ENCODE results near the gene LIN9.
A peak's percentile ranks its signal among the peaks of the same experiment; 100 is the strongest.

The LIN9 gene

GRCh38 chr1:226308723-226309397, at the start of gene LIN9:
TSS of gene LIN9 (minus strand) at chr1:226309164. CDS start at chr1:226309139, 25 bp downstream.
- Histone ChIP-seq H3K4me3 (IDR thresholded peaks at IDR 0.05; ENCODE audit: insufficient read depth, low read depth, low read length) (peak within 1 kb of the TSS; percentile 92), H3K9ac (peak within 1 kb of the TSS; percentile 99), H3K4me1 (ENCODE audit: low read depth, poor library complexity, severe bottlenecking) (peaks cover 31% of the 10 kb centered on the region), H2AFZ (ENCODE audit: low read depth) (peak within 1 kb of the TSS; percentile 99), H3K36me3 (ENCODE audit: insufficient read depth) (no peaks in the 10 kb centered on the region), H3K79me2 (ENCODE audit: insufficient read depth, low read depth) (peaks cover 49% of the 10 kb centered on the region), H3K4me2 (peak within 1 kb of the TSS; percentile 98), H3K27ac (peak within 1 kb of the TSS; percentile 93), H3K27me3 (ENCODE audit: insufficient read depth, low read depth) (no peaks in the 10 kb centered on the region), H4K20me1 (ENCODE audit: insufficient read depth) (no peaks in the 10 kb centered on the region)
- TF ChIP-seq, protein P1, sequence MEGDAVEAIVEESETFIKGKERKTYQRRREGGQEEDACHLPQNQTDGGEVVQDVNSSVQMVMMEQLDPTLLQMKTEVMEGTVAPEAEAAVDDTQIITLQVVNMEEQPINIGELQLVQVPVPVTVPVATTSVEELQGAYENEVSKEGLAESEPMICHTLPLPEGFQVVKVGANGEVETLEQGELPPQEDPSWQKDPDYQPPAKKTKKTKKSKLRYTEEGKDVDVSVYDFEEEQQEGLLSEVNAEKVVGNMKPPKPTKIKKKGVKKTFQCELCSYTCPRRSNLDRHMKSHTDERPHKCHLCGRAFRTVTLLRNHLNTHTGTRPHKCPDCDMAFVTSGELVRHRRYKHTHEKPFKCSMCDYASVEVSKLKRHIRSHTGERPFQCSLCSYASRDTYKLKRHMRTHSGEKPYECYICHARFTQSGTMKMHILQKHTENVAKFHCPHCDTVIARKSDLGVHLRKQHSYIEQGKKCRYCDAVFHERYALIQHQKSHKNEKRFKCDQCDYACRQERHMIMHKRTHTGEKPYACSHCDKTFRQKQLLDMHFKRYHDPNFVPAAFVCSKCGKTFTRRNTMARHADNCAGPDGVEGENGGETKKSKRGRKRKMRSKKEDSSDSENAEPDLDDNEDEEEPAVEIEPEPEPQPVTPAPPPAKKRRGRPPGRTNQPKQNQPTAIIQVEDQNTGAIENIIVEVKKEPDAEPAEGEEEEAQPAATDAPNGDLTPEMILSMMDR (conservative IDR thresholded peaks at IDR 0.05; ENCODE audit: low read depth, low read length), result no peak

DNA sequence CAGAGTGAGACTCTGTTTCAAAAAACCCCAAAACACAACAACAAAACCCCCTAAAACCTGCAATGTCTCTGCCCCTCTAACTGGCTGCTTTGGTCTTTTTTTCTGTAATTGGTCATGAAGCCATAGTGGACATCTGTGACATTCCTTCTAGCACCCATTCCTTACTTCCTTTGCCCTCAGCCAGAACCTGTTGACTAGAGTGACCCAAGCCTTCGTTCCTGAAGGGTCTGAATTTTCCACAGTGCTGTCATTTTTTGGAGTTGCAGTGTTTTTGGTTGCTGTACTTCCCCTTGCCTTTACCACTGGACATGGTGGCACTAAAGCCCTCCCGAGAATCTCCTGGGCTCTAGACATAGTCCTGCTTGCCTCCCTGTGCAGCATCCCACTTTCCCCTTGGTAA, 48.5 kb upstream of the LIN9 start:
- no peak overlapping the region for H2AFZ ChIP-seq (ENCODE audit: low read depth)
- TF ChIP-seq, protein P1 (conservative IDR thresholded peaks at IDR 0.05; ENCODE audit: low read depth, low read length), result no peak
- H3K27ac ChIP-seq, result peak overlapping the region; percentile 48; the same call in 1 of the 2 replicates
- no peaks in the 10 kb centered on the region for H3K79me2 ChIP-seq (ENCODE audit: insufficient read depth, low read depth)
- no peaks in the 10 kb centered on the region for H3K27me3 ChIP-seq (ENCODE audit: insufficient read depth, low read depth)
- H4K20me1 ChIP-seq (ENCODE audit: insufficient read depth), result no peaks in the 10 kb centered on the region
- peaks cover 12% of the 10 kb centered on the region; the same call in 1 of the 2 replicates for H3K36me3 ChIP-seq (ENCODE audit: insufficient read depth)
- no peak overlapping the region for H3K9ac ChIP-seq
- H3K4me3 ChIP-seq (IDR thresholded peaks at IDR 0.05; ENCODE audit: insufficient read depth, low read depth, low read length), result no peak overlapping the region
- H3K4me2 ChIP-seq, result peak overlapping the region; percentile 29; the same call in 1 of the 2 replicates
- H3K4me1 ChIP-seq (ENCODE audit: low read depth, poor library complexity, severe bottlenecking), result peaks cover 41% of the 10 kb centered on the region

DNA sequence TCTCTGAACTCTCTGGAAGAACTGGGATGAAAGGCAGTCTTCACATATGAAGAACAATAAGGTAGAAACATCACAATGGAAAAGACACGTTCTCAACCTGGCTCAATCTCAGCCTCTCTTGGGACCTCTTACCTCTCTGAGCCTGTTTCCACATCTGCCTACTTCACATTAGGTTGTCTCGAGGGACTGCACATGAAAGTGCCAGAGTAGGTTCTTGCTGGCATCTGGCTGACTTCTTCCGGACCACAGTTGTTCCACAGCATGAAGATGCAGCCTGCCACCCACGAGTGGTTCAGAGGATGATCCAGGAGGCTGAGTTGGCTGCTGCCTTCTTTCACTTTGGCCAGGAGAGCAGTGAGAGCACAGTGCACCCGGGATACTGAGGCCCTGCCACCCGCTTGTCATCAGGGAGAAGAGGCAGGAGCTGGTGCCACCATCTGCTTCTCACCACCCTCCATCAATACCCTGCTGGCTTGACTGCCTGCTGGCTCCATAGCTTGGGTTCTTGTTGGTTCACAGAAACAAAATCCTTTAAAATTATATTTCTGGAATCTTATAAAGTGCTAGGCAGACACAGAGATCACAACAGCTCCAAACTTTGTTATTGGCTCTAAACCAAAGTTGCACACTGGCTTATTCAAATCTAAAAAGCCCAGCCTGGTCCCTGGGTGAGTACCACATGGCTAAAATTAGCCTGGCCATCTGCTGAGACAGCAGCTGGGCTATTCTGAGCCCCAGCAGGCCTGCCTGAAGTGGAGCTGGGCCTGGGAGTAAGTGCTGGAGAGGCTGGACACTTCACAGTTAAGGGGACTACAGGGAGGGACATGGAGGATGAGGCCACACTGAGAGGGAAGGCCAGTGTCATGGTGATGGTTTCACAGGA, 46.9 kb upstream of the LIN9 start:
- no peaks in the 10 kb centered on the region for H4K20me1 ChIP-seq (ENCODE audit: insufficient read depth)

GRCh38 chr1:226355016-226355415, 46.1 kb upstream of the LIN9 start:
- H3K4me1 ChIP-seq (ENCODE audit: low read depth, poor library complexity, severe bottlenecking), result peaks cover 41% of the 10 kb centered on the region
- no peak overlapping the region for H3K9ac ChIP-seq

More for the DNA sequence above, 46.9 kb upstream of the LIN9 start:
- Histone ChIP-seq H3K4me2 (peak overlapping the region; percentile 89), H3K27me3 (ENCODE audit: insufficient read depth, low read depth) (no peaks in the 10 kb centered on the region), H3K79me2 (ENCODE audit: insufficient read depth, low read depth) (no peaks in the 10 kb centered on the region), H3K36me3 (ENCODE audit: insufficient read depth) (peaks cover 6% of the 10 kb centered on the region; the same call in 1 of the 2 replicates), H3K4me3 (IDR thresholded peaks at IDR 0.05; ENCODE audit: insufficient read depth, low read depth, low read length) (no peak overlapping the region), H3K9ac (peak overlapping the region; percentile 17; the same call in 1 of the 2 replicates), H3K4me1 (ENCODE audit: low read depth, poor library complexity, severe bottlenecking) (peaks cover 41% of the 10 kb centered on the region), H2AFZ (ENCODE audit: low read depth) (no peak overlapping the region), H3K27ac (peak overlapping the region; percentile 48)
- TF ChIP-seq, protein P1 (conservative IDR thresholded peaks at IDR 0.05; ENCODE audit: low read depth, low read length), result no peak

More at GRCh38 chr1:226355016-226355415, 46.1 kb upstream of the LIN9 start:
- Histone ChIP-seq H2AFZ (ENCODE audit: low read depth) (no peak overlapping the region), H3K27ac (0 out of 2 replicates have a peak overlapping the region, but pooled peaks have one; percentile 48), H3K27me3 (ENCODE audit: insufficient read depth, low read depth) (no peaks in the 10 kb centered on the region), H3K4me3 (IDR thresholded peaks at IDR 0.05; ENCODE audit: insufficient read depth, low read depth, low read length) (no peak overlapping the region), H3K36me3 (ENCODE audit: insufficient read depth) (no peaks in the 10 kb centered on the region; the same call in 1 of the 2 replicates), H3K79me2 (ENCODE audit: insufficient read depth, low read depth) (no peaks in the 10 kb centered on the region), H4K20me1 (ENCODE audit: insufficient read depth) (no peaks in the 10 kb centered on the region), H3K4me2 (no peak overlapping the region; the same call in 1 of the 2 replicates)
- TF ChIP-seq, protein P1 (conservative IDR thresholded peaks at IDR 0.05; ENCODE audit: low read depth, low read length), result no peak
